MV-4-11 (cell line): ENCODE results near the gene SEM1.
"Not testable (repeated sequence)": the region's sequence is repeated elsewhere in the genome, so short reads cannot be mapped to it uniquely, and the experiment has no call there.

Experiments
- DNase-seq: peaks from one replicate; lab custom pipeline; 2025; lab: John Stamatoyannopoulos, UW

SEM1 gene

DNA sequence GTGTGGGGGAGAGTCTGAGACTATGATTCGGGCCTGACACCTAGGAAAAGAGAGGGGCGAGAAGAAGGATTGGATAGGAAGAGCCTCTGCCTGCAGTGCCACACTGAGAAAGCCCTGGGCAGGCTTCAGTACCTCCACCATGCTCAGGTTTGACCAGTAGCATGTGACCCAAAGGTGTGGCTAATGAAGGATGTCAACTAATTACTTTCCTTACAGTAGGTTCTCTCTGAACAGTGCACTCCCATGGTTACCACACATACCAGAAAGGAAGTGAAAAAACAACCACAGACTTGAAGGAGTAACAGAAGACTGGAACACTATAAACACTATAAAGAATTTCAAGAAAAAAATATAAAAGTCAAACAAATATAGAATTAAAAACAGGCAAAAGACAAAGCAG is 46.2 kb downstream of the SEM1 start:
- peak; percentile 56 for DNase-seq

DNA sequence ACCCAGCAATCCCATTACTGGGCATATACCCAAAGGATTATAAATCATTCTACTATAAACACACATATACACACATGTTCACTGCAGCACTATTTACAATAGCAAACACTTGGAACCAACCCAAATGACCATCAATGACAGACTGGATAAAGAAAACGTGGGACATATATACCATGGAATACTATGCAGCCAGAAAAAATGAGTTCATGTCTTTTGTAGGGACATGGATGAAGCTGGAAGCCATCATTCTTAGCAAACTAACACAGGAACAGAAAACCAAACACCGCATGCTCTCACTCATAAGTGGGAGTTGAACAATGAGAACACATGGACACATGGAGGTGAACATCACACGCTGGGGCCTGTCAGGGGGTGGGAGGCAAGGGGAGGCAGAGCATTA is 47.5 kb downstream of the SEM1 start:
- not testable (repeated sequence) for DNase-seq

DNA sequence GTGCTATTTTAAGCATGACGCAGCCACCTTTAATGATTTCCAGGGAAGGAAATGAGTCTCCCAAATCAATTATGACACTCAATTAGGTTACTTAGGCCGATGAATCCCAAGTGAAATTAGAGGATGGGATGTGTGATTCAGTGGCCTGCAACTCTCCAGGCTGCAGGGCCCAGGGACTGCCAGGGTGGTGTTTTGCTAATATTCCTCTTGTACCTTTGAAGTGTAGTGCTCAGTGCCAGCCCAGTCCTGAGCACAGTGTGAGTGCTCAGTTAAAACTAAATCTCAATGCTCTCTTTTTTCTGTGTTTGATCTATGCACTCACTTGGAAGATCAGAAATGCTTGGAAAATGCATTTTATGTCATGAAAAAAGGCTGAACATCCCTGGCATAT is 51.6 kb downstream of the SEM1 start:
- no peak for DNase-seq

DNA sequence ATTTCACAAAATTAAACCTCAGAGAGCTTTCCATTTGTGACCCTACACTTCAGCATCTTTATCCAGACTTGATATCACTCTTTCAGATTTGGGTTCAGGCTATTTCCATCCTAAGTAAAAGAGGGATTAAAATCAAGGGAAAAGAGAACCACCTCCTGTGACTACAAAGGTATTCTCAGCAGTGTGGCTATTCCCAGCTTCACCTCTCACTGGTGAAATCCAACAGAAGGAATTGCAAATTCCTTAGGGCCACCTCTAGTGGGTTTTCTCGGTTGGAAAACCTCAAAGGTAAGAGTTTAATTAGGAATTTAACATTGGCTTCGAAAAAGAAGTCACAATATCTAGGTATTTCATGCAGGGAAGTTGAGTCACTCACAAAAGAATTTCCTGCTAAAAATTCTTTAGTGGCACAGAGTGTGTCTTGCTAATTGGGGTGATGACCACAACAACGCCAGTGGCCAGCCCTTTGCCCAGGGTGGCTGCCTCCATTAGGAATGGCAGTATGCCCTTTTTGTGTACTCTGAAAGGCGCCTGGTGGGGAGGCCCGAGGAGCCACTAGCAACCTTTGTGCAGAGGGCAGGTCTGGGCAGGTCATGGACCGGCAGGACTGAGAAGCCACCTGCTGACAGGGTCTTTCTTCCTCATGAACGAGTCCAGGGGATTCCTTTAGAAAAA is 52.2 kb downstream of the SEM1 start:
- no peak for DNase-seq

DNA sequence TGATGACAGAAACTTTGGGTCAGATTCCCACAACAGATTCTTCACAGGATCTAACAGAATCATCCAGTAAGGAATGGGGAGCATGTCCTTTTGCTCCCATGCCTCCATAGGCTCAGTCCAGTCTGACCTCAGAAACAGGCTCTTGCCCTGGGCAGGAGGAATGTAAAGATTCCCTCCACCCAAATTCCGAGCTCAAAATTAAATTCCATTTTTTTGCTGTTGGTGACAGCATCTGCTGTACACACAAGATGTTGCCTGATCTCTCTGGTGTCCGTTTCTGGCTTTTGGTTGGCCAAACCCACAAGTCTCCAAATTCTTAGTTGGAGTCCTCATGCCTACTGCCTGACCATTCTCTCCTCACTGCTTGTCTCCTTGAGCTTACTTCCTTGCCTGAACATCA is 53.7 kb downstream of the SEM1 start:
- DNase-seq: no peak

DNA sequence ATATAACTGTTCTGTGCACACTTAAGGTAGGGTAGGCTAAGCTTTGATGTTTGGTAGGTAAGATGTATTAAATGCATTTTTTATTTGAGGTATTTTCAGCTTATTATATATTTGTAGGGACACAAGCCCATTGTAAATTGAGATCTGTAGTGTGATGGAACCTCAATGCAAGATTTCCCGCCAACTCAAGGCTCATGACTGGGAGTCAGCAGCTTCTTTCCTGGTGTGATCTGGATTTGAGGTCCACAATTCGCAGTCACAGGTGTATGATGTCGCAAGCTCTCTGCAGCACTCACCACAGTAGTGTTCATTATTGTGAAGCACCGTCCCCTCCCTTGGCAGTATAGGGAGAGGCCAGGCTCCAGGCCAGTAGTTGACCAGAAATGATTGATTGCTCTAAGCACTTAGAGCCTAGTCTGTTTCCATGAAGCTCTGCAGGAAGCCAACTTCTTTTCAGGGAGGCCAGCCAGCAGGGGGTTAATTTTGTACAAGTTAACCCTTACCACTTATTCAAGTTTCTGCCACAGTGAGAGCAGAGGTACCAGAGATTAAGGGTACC is 54.9 kb downstream of the SEM1 start:
- no peak for DNase-seq

DNA sequence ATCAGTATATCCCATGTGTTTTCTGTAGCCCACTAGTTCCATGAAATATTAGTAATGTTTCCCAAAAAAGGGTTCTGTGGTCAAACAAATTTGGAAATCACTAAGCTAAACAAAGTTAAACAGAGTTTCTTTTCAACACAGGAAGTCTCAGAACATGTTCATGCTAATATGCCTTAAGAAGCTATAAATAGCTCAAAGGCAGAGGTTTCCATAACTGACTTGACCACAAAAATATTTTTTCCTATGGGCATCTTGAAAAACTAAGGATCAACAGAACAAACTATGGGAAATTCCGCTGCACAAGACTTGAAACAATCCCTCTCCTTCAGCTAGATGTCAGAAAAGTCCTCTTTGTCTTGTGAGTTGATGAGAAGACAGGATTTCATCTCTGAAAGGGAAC is 59.7 kb downstream of the SEM1 start:
- DNase-seq: no peak

DNA sequence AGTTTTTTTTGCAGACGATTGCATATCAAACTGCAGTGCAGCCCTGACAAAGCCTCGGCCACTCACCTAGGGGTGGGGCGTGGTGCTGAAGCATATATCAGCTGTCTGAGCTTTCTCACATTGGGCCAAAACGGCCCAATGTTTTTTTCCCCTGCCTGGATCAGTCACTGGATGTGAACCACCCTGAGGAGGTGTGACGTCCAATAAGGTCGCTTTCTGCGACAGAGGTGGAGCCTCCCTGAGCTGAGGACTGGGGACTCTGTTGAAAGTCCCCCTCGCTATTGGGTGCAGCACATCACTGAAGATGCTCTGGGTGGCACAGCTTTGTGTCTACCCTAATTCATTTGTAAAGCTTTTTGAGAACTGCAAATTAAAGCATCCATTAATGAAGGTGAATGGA is 60.9 kb downstream of the SEM1 start:
- no peak for DNase-seq

DNA sequence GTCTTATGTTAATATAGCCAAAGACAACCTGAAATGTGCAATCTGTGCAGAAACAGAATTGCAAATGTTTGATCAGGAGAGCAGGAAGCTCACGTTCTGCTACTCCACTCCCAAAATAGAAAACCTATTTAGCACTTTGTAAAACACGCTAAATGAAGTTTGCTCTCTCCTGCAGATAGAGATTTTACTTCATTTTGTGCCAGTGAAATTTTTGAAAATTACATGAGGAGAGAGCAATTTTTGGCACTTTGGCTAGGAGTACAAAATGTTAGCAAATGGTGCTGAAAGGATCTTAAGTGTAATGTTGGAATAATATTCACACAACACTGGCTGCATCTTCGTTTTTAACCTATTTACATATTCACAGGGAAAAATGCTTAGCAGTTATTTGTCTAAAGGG is 61.9 kb downstream of the SEM1 start:
- no peak for DNase-seq

DNA sequence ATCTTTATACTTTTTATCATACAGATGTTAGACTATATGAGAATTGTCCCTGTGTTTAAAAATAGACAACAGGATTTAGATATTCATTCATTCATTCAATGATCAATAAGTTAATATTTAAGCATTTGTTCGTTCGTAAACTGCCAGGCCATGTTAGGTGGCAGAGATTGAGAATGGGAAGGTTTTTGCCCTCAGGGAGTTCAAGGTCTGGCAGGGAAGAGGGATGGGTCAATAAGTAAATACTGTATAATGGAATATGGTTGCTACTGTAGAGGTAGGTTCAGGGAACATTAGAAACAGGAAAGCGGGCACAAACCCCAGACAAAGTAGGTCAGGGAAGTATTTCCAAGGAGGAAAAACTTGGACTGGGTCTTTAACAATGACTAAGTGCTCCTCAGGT is 64.6 kb downstream of the SEM1 start:
- DNase-seq: no peak

DNA sequence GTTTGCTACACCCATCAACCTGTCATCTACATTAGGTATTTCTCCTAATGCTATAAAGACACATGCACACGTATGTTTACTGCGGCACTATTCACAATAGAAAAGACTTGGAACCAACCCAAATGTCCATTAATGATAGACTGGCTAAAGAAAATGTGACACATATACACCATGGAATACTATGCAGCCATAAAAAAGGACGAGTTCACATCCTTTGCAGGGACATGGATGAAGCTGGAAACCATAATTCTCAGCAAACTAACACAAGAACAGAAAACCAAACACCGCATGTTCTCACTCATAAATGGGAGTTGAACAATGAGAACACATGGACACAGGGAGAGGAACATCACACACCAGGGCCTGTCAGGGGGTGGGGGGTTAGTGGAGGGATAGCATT is 66.2 kb downstream of the SEM1 start:
- DNase-seq: not testable (repeated sequence)

DNA sequence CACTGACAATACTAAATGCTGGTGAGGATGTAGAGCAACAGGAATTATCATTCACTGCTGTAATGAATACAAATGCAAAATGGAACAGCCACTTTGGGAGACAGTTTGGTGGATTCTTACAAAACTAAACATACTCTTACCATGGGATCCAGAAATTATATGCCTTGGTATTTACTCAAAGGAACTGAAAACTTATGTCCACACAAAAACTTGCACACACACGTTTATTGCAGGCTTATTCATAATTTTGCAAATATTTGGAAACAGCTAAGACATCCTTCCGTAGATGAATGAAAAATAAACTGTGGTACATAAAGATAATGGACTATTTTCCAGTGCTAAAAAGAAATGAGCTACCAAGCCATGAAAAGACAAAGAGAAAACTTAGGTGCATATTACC is 69.6 kb downstream of the SEM1 start:
- DNase-seq: no peak
